ENCODE measurements around the gene SPAG17.

- TF ChIP-seq CTCF (IDR thresholded peaks at IDR 0.05 in 2 of 3, conservative IDR thresholded peaks at IDR 0.05 in 1 of 3; ENCODE audit: borderline replicate concordance in 1 of 3, insufficient read depth in 1 of 3, low read depth in 2 of 3, low read length in 2 of 3) (no peak), SP1 (IDR thresholded peaks at IDR 0.05; ENCODE audit: low read depth) (no peak), ZBTB33 (IDR thresholded peaks at IDR 0.05; ENCODE audit: extremely low read depth, insufficient replicate concordance, low read length) (no peak)
Measured at GRCh38 chr1:118116401-118116800, 68.6 kb downstream of the SPAG17 start.

All from HCT116 (cell line).